ENCODE results near the gene ZNF391. TPM values are rescaled to one million over a fixed set of nuclear protein-coding genes. Genes with fewer than 3 reads are reported as not detected.
A peak's percentile ranks its signal among the peaks of the same experiment; 100 is the strongest.

Gene ZNF391
- 1 to 10 TPM; 2.1 to 3.4 (median 2.5) TPM for total RNA-seq

GRCh38 chr6:27388293-27389197, at the start of gene ZNF391:
Gene ZNF391, plus strand, starts transcription at chr6:27388759. Its CDS starts 11,612 bp downstream, at chr6:27400371.
- 1% methylated on average over 20 of the region's 49 CpGs for WGBS
- intact Hi-C loops (cut with DNase I): no loop called here
- Histone ChIP-seq H3K36me3 (no peaks in the 10 kb centered on the region), H3K9me3 (no peaks in the 10 kb centered on the region), H3K4me3 (peak within 1 kb of the TSS; percentile 70 to 75 (median 72)), H3K27me3 (no peaks in the 10 kb centered on the region), H3K4me1 (peaks cover 6 to 20% (median 14%) of the 10 kb centered on the region in 4 donors), H3K27ac (replicated peaks in 1 of 4) (peak within 1 kb of the TSS; percentile 74 to 81 (median 78))
- no peak for DNase-seq (ENCODE audit: extremely low spot score)
- TF ChIP-seq POLR2AphosphoS5 (IDR thresholded peaks at IDR 0.05): peak; percentile 74 to 77
- TF ChIP-seq, protein P1, sequence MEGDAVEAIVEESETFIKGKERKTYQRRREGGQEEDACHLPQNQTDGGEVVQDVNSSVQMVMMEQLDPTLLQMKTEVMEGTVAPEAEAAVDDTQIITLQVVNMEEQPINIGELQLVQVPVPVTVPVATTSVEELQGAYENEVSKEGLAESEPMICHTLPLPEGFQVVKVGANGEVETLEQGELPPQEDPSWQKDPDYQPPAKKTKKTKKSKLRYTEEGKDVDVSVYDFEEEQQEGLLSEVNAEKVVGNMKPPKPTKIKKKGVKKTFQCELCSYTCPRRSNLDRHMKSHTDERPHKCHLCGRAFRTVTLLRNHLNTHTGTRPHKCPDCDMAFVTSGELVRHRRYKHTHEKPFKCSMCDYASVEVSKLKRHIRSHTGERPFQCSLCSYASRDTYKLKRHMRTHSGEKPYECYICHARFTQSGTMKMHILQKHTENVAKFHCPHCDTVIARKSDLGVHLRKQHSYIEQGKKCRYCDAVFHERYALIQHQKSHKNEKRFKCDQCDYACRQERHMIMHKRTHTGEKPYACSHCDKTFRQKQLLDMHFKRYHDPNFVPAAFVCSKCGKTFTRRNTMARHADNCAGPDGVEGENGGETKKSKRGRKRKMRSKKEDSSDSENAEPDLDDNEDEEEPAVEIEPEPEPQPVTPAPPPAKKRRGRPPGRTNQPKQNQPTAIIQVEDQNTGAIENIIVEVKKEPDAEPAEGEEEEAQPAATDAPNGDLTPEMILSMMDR (IDR thresholded peaks at IDR 0.05): no peak

- H3K27me3 ChIP-seq: no peaks in the 10 kb centered on the region
- WGBS: 82% methylated on average over 4 of the region's 4 CpGs
- H3K36me3 ChIP-seq: no peaks in the 10 kb centered on the region
Measured at GRCh38 chr6:27352850-27353249, 35.7 kb upstream of the ZNF391 start.

DNA sequence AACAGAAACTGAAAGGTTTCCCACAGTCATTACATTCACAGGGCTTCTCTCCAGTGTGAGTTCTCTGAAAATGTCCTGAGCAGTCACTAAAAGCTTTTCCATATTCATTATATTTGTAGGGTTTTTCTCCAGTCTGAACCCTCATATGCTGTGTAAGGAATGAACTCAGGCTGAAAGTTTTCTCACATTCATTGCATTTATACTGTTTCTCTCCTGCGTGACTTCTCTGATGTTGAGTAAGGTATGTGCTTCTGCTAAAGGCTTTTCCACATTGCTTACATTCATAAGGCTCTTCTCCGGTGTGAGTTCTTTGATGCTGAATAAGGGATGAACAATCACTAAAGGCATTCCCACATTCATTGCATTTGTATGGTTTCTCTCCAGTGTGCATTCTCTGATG, 29.8 kb upstream of the ZNF391 start:
- no peaks in the 10 kb centered on the region for H3K4me1 ChIP-seq
- intact Hi-C loops (cut with DNase I): no loop called here
- H3K27me3 ChIP-seq: no peaks in the 10 kb centered on the region
- TF ChIP-seq, protein P1 (IDR thresholded peaks at IDR 0.05): no peak
- TF ChIP-seq EP300 (IDR thresholded peaks at IDR 0.05) (no peak), POLR2AphosphoS5 (IDR thresholded peaks at IDR 0.05) (no peak), POLR2A (IDR thresholded peaks at IDR 0.05; ENCODE audit: low read depth) (no peak)
- H3K4me3 ChIP-seq: no peak overlapping the region
- DNase-seq (ENCODE audit: extremely low spot score): no peak
- H3K36me3 ChIP-seq: peaks cover 10 to 51% (median 28%) of the 10 kb centered on the region in 4 donors
- no peak overlapping the region for H3K27ac ChIP-seq (replicated peaks in 1 of 4)
- WGBS: 65% methylated on average over 2 of the region's 2 CpGs
- peaks cover 0 to 28% (median 15%) of the 10 kb centered on the region in 4 donors for H3K9me3 ChIP-seq

More at GRCh38 chr6:27352850-27353249, 35.7 kb upstream of the ZNF391 start:
- intact Hi-C loops (cut with DNase I): no loop called here
- no peak overlapping the region for H3K27ac ChIP-seq (replicated peaks in 1 of 4)
- H3K4me1 ChIP-seq: no peaks in the 10 kb centered on the region
- TF ChIP-seq, protein P1 (IDR thresholded peaks at IDR 0.05): no peak
- no peak for TF ChIP-seq POLR2AphosphoS5 (IDR thresholded peaks at IDR 0.05)
- no peak for TF ChIP-seq EP300 (IDR thresholded peaks at IDR 0.05)
- TF ChIP-seq POLR2A (IDR thresholded peaks at IDR 0.05; ENCODE audit: low read depth): no peak
- peaks cover 0 to 17% (median under 1%) of the 10 kb centered on the region in 4 donors for H3K9me3 ChIP-seq
- H3K4me3 ChIP-seq: no peak overlapping the region
- DNase-seq (ENCODE audit: extremely low spot score): no peak

GRCh38 chr6:27359231-27359630, 29.3 kb upstream of the ZNF391 start:
- WGBS: 92% methylated on average over 1 of the region's 1 CpG
- peaks cover 0 to 26% (median 15%) of the 10 kb centered on the region in 4 donors for H3K9me3 ChIP-seq
- intact Hi-C loops (cut with DNase I): no loop called here
- TF ChIP-seq, protein P1 (IDR thresholded peaks at IDR 0.05): no peak
- no peaks in the 10 kb centered on the region for H3K27me3 ChIP-seq
- H3K4me3 ChIP-seq: no peak overlapping the region
- H3K4me1 ChIP-seq: no peaks in the 10 kb centered on the region
- peaks cover 10 to 51% (median 29%) of the 10 kb centered on the region in 4 donors for H3K36me3 ChIP-seq
- DNase-seq (ENCODE audit: extremely low spot score): no peak
- H3K27ac ChIP-seq (replicated peaks in 1 of 4): no peak overlapping the region
